ENCODE results near the gene LDB1. TPM values are rescaled to one million over a fixed set of nuclear protein-coding genes. Genes with fewer than 3 reads are reported as not detected.

LDB1 gene
- total RNA-seq, 1 experiment from 2014 or later: 15.6 TPM

DNA sequence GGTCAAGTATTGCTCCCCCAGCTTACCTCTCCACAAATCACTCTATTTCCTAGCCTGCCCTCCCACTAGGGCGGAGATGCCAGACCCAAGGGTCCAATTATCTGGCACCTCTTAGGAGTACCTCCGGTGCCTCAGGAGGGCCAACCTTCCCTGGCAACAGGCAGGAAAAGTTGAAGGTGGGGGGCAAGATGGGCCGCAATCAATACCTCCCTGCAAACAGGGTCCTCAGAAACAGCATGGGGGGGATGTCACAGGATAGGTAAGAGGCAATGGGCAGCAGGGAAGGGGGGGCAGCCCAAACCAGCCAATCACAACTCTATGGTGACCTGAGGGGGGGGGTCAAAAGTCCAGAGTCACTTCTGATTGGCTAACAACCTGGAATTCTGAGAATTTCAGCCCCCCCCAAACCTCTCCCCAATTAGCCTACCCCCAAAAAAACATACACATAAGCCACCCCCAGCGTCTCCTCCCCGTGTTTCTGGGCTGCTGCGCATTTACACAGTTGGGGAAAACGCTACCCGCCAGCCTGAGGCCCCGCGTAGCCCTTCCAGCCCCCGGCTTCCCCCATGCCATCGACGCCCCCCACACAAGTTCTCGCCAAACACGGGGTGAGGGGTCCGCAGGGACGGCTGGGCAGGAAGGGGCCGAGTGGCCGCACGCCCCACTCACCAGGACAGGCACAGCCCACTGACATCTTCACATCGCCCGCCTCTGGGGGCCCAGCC is 589 bp downstream of the LDB1 start:
- Histone ChIP-seq H3K9me3 (no peaks in the 10 kb centered on the region), H3K27me3 (no peaks in the 10 kb centered on the region), H3K36me3 (no peaks in the 10 kb centered on the region), H3K4me3 (peak overlapping the region; percentile 73)
- DNase-seq: peak; percentile 62

DNA sequence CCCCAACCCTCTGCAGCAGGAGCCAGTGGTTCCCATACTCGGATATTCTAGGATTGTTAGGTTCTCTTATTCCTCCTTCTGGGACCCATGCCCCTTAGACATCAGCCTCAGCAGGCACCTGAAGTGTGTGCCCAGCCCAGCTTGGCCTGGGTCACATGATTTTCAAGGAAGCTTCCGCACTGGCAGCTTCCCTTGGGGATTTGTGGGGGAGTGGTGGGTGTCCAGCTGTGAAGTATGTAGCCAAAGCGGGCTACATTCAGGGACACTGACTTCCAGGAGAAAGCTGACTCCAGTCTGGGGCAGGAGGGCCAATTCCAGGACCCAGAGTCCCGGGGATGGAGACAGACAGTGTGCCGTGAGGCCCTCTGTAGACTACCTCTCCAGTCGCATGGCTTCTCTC is 1.3 kb downstream of the LDB1 start:
- Histone ChIP-seq H3K9me3 (no peaks in the 10 kb centered on the region), H3K36me3 (no peaks in the 10 kb centered on the region), H3K4me3 (peak overlapping the region; percentile 73), H3K27me3 (no peaks in the 10 kb centered on the region)
- peak; percentile 24 for DNase-seq

DNA sequence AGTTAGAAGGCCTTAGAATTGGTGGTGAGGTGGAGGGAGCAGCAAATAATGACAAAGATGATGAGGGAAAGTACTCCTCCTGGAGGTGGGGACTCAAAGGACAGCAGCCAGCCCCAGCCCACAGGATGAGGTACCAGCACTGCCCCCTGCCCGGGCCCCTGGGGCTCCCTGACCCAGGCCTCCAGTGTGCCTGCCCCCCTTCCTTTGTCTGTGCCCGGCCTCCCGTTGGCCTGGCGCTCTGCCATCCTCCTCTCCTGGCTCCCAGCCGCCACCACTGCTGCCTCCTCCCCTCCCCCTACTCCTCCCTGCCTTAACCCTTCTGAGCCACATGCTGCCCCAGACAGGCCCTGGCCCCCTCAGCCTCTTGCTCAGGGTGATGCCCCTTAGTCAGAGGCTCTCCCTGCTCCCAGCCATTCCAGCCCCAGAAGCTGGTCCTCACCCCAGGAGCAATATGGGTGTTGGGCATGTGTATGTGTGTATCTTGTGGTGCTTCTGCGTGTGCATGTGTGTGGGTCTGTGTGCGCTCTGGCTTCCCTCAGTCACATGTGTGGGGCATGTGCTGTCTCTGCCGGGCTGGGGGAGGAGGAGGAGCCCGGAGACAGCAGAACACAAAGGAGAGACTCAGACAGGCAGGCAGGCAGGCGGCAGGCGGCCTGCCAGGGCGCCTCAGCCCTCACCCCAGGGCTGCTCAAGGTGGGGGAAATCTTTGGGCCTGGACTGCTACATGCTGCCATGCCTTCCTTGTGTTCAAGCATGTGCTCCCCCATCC is 2.6 kb downstream of the LDB1 start:
- no peak overlapping the region; the same call in 1 of the 2 replicates for H3K4me3 ChIP-seq
- peak; percentile 71 for DNase-seq
- H3K36me3 ChIP-seq: no peaks in the 10 kb centered on the region
- H3K27me3 ChIP-seq: no peaks in the 10 kb centered on the region
- no peaks in the 10 kb centered on the region for H3K9me3 ChIP-seq

DNA sequence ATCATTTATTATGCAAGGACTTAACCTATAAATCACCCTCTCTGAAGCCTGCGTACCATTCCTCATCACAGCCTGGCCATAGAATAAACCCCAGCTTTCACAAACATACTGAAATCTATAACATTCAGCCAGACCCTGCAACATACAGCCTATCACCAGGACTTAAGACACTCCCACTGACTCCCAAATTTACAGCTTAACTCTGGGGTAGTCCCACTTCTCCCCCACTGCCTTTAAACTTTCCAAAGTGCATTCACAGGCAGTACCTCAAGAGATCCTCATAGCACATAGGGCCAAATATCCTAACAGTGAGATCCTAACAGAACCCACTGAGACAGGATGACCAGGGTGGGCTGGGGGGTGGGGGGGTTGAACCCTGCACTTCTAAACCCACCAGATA is 3.5 kb downstream of the LDB1 start:
- Histone ChIP-seq H3K36me3 (no peaks in the 10 kb centered on the region; the same call in 1 of the 2 replicates), H3K9me3 (no peaks in the 10 kb centered on the region), H3K27me3 (no peaks in the 10 kb centered on the region), H3K4me3 (no peak overlapping the region)
- DNase-seq: no peak

DNA sequence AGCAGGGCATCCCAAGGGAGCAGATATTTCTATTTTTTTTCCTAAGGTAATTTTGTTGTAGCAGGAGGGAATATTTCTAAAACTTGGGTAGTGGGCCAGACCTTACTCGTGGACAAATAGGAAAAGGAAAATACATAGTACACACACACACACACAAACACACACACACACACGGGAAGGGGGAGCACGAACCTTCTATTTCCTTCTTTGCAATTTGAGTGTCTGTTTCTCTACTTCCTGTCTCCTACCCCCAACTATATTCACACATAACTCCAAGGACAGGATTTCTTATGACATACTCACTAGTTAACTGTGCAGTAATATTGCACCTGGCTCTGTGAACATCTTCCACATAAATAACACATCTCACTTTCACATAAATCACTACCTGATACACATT is 4.4 kb downstream of the LDB1 start:
- peaks cover 7% of the 10 kb centered on the region for H3K36me3 ChIP-seq
- no peak overlapping the region for H3K4me3 ChIP-seq
- H3K9me3 ChIP-seq: no peaks in the 10 kb centered on the region
- H3K27me3 ChIP-seq: no peaks in the 10 kb centered on the region
- no peak for DNase-seq

DNA sequence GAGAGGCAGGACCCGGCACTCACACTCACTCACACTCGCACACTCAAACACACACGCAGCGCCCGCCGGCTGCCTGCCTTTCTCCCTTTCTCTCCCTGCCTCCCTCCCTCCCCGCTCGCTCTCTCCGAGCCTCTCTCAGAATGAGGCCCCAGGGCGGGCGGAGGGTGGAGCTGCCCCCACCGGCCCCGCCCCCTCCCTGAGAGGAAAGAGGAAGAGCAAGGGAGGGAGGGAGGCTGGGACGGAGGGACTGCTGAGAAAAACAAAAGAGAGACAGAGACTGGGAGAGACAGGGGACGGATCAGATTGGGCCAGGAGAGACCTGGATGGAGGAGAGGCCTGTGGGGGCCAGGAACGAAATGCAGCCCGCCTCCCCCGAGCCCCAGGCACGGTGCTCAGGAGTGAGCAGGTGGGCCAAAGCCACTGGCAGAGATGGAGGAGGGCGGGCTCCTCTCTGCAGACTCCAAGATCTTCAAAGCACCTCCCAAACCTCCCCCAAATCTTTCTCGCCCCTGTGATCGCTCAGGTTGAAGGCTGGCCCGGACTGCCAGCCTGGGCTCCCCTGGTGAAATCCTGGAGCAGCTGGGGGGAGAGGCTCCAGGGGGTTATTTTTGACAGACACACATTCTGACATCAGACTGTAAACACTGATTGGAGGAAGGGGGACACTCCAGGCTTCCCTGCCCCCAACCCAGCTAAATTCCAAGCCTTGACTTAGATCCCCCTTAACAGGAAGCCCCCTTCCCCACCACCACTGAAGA is 5.1 kb downstream of the LDB1 start:
- DNase-seq: peak; percentile 88
- peak overlapping the region; percentile 67 for H3K4me3 ChIP-seq
- no peaks in the 10 kb centered on the region for H3K9me3 ChIP-seq
- H3K36me3 ChIP-seq: peaks cover 15% of the 10 kb centered on the region
- H3K27me3 ChIP-seq: no peaks in the 10 kb centered on the region

DNA sequence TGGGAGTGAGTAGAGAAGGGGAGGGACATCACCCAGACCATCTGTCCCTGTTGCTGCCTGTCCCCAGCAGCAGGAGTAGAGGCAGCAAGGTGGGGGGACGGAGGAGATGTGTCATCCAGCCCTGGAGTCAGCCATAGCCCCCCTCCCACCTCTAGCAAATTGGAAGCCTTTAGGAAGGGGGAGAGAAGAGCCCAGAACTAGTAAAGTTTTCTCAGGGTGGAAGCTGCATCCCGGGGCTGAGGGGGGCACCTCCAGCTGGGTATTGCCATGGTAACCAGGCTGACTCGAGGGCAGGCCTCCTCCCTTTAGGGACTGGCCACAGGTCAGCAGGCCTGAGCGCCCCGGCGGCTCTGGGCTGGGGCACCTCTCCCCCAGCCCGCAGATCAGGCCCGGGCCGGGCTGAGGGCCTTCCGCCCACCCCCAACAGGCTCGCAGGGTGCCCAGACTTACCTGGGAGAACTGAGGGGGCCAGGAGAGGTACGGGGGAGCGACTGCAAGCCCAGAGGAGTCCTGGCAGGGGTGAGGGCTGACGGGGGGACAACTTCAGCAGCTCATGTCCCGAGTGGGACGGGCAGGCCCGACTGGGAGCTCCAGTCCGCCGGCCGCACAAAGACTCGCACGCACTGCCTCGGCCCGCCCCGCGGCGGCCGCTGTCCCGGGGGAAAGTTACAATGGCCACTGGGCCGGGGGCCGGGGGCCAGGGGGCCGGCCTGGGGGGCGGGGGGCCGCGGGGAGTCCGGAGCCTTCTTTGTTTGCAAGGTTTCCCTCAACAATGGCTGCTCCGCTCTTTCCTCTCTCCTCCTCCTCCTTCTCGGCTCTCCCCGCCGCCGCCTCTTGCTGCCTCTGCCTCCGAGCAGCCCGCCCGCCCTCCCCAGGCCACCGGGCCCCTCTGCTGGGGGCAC is 6.0 kb downstream of the LDB1 start:
- H3K9me3 ChIP-seq: no peaks in the 10 kb centered on the region
- peak overlapping the region; percentile 67 for H3K4me3 ChIP-seq
- peak; percentile 29 for DNase-seq
- peaks cover 22% of the 10 kb centered on the region for H3K36me3 ChIP-seq
- no peaks in the 10 kb centered on the region for H3K27me3 ChIP-seq

DNA sequence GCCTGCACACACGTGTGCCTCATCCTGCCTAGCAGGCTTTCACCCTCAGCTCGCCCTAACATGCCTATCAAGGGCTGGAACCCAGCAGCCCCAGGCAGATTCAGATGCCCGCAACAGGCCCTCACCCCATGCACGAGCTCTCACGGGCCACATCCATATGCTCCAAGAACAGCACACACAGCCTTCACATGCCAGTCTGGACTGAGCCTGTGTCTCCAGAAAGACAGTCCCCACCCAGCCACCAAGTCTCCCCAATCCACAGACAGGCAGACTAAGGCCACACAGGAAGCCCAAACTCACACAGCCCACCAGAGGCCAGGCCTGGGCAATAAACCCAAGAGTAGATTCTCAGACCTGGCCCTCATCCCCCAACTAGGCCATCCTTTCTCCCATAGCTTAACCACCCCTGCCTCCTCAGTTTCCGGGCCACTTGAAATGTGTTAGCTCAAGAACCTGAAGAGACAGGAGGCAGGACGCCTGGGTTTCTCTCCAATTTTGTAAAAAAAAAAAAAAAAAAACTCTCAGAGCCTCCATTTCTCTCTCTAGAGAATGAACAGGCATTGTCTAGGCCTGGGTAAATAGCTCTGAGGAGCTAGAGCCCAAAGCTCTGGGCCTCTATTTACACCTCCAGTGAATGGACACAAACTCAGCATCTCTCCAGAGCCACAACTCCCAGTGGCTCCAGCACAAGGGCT is 6.8 kb downstream of the LDB1 start:
- DNase-seq: no peak
- Histone ChIP-seq H3K9me3 (no peaks in the 10 kb centered on the region), H3K27me3 (no peaks in the 10 kb centered on the region), H3K4me3 (peak overlapping the region; percentile 67), H3K36me3 (peaks cover 23% of the 10 kb centered on the region)

DNA sequence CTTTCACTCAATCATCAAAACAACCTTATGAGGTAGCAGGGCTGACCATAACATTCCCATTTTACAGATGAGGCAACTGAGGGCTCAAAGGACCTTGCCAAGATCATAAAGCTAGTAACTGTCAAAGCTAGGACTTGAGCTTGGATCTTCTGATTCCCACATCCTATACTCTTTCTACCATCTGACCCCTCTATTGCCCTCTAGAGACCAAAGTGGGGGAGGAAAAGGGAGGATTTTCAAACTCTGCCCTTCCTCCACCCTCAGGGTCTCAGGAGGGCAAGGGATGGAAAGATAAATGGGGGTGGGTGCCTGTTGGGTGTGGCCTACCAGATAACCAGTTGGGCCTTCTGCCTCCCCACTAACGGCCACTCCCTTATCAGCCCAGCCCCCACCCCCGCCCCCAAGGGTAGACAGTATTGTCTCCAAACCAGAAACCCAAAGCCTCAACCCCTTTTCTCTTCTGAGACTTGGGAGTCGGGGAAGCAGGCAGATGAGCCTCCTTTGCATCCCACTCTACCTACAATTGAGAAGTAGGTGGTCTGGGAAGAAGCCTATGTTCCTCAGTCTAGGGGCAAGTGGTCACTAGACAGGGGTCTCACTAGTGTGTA is 7.9 kb downstream of the LDB1 start:
- Histone ChIP-seq H3K27me3 (no peaks in the 10 kb centered on the region), H3K4me3 (no peak overlapping the region), H3K9me3 (no peaks in the 10 kb centered on the region), H3K36me3 (peaks cover 25% of the 10 kb centered on the region)
- DNase-seq: no peak

DNA sequence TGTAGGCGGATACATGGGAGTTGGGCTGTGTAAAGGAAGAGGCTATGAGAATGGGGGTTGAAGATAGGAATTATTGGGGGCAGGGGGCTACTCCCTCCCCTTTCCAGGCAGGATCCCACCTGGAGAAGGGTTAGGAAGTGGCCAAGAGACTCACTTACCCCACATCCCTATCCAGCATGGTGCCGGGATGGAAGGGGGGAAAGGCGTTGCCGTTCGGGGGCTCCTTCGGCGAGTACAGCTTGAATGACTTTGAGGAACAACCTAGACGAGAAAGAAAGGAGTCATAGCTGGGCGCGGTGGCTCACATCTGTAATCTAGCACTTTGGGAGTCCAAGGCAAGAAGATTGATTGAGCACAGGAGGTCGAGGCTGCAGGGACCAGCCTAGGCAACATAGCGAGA is 8.9 kb downstream of the LDB1 start:
- Histone ChIP-seq H3K36me3 (peaks cover 25% of the 10 kb centered on the region), H3K27me3 (no peaks in the 10 kb centered on the region), H3K4me3 (no peak overlapping the region), H3K9me3 (no peaks in the 10 kb centered on the region)
- DNase-seq: no peak

DNA sequence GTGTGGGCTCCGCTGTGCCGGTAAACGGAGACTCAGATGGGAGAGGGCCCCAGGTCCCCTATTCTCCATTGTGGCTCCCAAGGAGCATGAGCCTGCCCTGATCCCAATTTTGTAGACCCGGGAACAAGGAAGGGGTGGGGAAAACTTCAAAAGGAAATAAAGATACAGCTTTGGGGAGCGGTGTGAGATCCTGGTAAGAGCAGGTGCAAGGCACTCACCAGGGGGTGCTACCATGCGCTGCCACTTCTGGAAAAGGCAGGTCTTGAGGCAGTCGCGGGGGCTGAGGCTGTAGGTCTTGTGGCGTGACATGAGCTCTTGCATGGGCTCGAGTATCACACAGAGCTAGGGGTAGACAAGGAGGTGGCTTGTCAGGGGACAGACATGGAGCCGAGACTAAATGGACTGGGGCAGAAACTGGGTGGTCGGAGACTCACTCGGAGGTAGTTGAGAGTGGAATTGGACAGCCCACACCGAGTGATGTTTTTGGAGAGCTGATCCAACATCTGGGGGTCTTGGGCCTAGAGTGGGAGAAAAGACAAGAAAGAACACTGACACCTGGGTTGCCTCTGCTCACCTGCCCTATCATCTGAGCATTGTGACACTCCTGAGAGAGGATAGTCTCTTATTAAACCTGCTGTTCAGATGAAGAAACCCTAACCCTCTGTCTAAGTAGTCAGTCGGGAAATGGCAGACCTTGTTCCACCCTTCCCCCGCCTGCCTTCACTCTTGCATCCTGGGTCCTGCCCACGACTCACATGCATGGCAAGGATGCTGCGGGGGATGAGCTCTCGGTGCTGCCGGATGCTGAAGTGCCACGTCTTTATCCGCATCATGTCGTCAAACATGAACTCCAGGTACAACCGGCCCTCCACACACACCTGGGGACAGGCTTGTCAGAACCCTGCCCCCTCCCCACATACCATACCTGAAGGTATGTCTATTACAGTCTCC is 10.7 kb downstream of the LDB1 start:
- H3K36me3 ChIP-seq: peaks cover 25% of the 10 kb centered on the region
- H3K4me3 ChIP-seq: no peak overlapping the region
- H3K27me3 ChIP-seq: no peaks in the 10 kb centered on the region
- DNase-seq: no peak
- H3K9me3 ChIP-seq: no peaks in the 10 kb centered on the region

DNA sequence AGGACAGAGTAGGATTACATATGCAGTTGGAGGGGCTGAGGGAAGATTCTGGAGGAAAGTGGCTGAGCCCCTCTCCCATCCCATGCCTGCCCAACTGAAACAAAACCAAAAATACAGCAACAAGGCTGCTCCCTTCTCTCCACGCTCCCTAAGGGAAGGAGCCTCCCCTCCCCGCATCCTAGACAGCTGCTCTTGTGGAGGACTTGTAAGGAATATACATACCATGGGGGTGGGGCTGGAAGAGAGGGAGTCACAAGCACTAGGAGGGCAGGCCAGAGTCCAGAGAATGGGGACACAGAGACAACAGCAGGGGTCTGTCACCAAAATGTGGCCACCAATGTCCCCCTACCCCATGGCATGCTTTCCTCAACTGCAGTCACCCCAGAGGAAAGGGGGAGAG is 13.2 kb downstream of the LDB1 start:
- Histone ChIP-seq H3K36me3 (peaks cover 25% of the 10 kb centered on the region), H3K4me3 (no peak overlapping the region), H3K9me3 (no peaks in the 10 kb centered on the region), H3K27me3 (no peaks in the 10 kb centered on the region)
- no peak for DNase-seq

DNA sequence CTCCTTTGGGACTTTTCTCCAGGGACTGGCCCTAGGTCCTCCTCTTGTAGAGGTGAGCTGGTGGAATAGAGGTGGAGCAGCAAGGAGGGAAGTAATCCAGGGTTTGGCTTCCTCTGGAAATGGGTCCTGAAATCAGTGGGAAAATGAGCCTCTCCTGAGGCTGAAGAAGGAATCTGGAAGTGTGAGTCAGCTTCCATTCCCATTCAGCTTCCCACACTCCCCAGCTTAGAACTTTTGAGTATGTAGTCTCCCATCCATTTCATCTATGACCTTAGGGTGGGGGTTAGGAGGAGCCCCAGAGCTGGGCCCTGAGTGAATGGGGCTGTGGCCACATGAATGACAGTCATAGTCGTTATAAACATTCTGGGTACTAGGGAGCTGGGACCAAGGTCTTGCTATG is 17.7 kb downstream of the LDB1 start:
- Histone ChIP-seq H3K27me3 (no peaks in the 10 kb centered on the region), H3K4me3 (no peak overlapping the region), H3K36me3 (no peaks in the 10 kb centered on the region), H3K9me3 (no peaks in the 10 kb centered on the region)
- DNase-seq: no peak

DNA sequence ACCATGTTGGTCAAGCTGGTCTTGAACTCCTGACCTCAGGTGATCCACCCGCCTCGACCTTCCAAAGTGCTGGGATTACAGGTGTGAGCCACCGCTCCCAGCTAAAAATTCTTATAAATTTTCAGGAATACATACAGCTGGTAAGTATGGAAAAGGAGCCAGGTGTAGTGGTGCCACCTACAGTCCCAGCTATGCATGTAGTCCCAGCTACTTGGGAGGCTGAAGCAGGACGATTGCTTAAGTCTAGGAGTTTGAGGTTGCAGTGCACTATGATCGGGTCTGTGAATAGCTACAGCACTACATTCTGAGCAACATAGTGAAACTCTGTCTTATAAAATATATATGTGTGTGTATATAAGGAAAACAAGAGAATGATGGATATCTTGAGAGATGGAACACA is 19.0 kb downstream of the LDB1 start:
- Histone ChIP-seq H3K36me3 (no peaks in the 10 kb centered on the region), H3K4me3 (no peak overlapping the region), H3K27me3 (no peaks in the 10 kb centered on the region), H3K9me3 (no peaks in the 10 kb centered on the region)
- no peak for DNase-seq

DNA sequence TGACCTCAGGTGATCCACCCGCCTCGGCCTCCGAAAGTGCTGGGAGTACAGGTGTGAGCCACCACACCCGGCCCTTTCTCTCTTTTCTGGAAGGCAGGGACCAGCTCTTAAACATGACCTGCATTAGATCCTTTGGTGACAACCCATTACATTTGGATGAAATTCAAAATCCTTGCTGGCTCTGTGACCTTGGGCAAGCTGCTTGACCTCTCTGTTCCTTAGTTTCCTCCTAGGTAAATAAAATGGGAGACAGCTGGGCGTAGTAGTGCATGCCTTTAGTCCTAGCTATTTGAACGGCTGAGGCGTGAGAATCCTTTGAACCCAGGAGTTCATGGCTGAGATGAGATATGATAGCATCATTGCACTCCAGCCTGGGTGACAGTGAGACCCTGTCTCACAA is 23.7 kb downstream of the LDB1 start:
- no peak for DNase-seq
- H3K4me3 ChIP-seq: no peak overlapping the region
- H3K36me3 ChIP-seq: no peaks in the 10 kb centered on the region
- no peaks in the 10 kb centered on the region for H3K27me3 ChIP-seq
- H3K9me3 ChIP-seq: no peaks in the 10 kb centered on the region

Measured in MG63 (cell line).